DMS 273 (cell line): Measurements from ENCODE around the gene COA1.
A peak's percentile ranks its signal among the peaks of the same experiment; 100 is the strongest.

Experiments
- DNase-seq: peaks from one replicate; lab custom pipeline; 2025; ENCODE audit not compliant: unreplicated experiment; lab: John Stamatoyannopoulos, UW

Gene COA1

GRCh38 chr7:43658718-43659548 lies 70.4 kb downstream of the COA1 start:
- no peak for DNase-seq

GRCh38 chr7:43656997-43657396 lies 72.3 kb downstream of the COA1 start:
- DNase-seq: no peak

- DNase-seq: peak; percentile 33
Observed at GRCh38 chr7:43655584-43655983, 73.7 kb downstream of the COA1 start.

GRCh38 chr7:43653891-43654504 lies 75.3 kb downstream of the COA1 start:
- DNase-seq: no peak

- no peak for DNase-seq
Observed at GRCh38 chr7:43653466-43653865, 75.9 kb downstream of the COA1 start.

GRCh38 chr7:43652364-43652763 lies 77.0 kb downstream of the COA1 start:
- DNase-seq: no peak

GRCh38 chr7:43650457-43651052 lies 78.8 kb downstream of the COA1 start:
- DNase-seq: peak; percentile 47

GRCh38 chr7:43649755-43650274 lies 79.5 kb downstream of the COA1 start:
- no peak for DNase-seq

- DNase-seq: peak; percentile 16
Observed at GRCh38 chr7:43648473-43649406, 80.6 kb downstream of the COA1 start.

GRCh38 chr7:43647673-43648472 lies 81.5 kb downstream of the COA1 start:
- peak; percentile 83 for DNase-seq

GRCh38 chr7:43647339-43647672 lies 82.0 kb downstream of the COA1 start:
- peak; percentile 56 for DNase-seq

GRCh38 chr7:43646603-43647338 lies 82.6 kb downstream of the COA1 start:
- peak; percentile 67 for DNase-seq

GRCh38 chr7:43645699-43646226 lies 83.6 kb downstream of the COA1 start:
- no peak for DNase-seq

GRCh38 chr7:43643846-43644245 lies 85.5 kb downstream of the COA1 start:
- no peak for DNase-seq

- no peak for DNase-seq
Observed at GRCh38 chr7:43642897-43643630, 86.3 kb downstream of the COA1 start.

GRCh38 chr7:43640679-43641078 lies 88.6 kb downstream of the COA1 start:
- DNase-seq: no peak

- DNase-seq: peak; percentile 55
Observed at GRCh38 chr7:43639858-43640491, 89.3 kb downstream of the COA1 start.
